ENCODE data around the gene MYOG. TPM values are rescaled to one million over a fixed set of nuclear protein-coding genes. Genes with fewer than 3 reads are reported as not detected.

Gene MYOG
- total RNA-seq, 3 donors from 2014 or later (not counting 1 experiment from before 2014, with no cell fraction given) = not detected

GRCh38 chr1:203034422-203035110 is 51.2 kb downstream of the MYOG start:
- H3K9me3 Mint-ChIP-seq = no peaks in the 10 kb centered on the region
- DNase-seq = no peak
- H3K4me1 ChIP-seq (ENCODE audit: control insufficient read depth, insufficient read depth, low read length) = no peaks in the 10 kb centered on the region
- H3K9me3 ChIP-seq (ENCODE audit: control insufficient read depth, insufficient read depth, low read length) = no peaks in the 10 kb centered on the region
- peaks cover 7 to 13% of the 10 kb centered on the region in 2 donors for H3K27me3 Mint-ChIP-seq (ENCODE audit: low read depth in 2 of 2)
- peaks cover 5 to 6% of the 10 kb centered on the region in 2 donors for H3K4me1 Mint-ChIP-seq
- no peaks in the 10 kb centered on the region for H3K36me3 Mint-ChIP-seq
- H3K4me3 ChIP-seq (ENCODE audit: low read length) = no peak overlapping the region
- no peak for ATAC-seq
- H3K4me3 Mint-ChIP-seq = no peak overlapping the region
- 80% methylated on average over 9 of the region's 10 CpGs for WGBS (ENCODE audit: insufficient coverage)
- H3K27ac ChIP-seq (ENCODE audit: low read length) = no peak overlapping the region
- intact Hi-C loops (cut with micrococcal nuclease) = no loop called here
- no peak overlapping the region for H3K27ac Mint-ChIP-seq
- no peaks in the 10 kb centered on the region for H3K36me3 ChIP-seq (ENCODE audit: control insufficient read depth, insufficient read depth, low read length)
- peaks cover 2% of the 10 kb centered on the region for H3K27me3 ChIP-seq (ENCODE audit: control insufficient read depth, insufficient read depth, low read length)
- no peak for TF ChIP-seq CTCF (IDR thresholded peaks at IDR 0.05)

GRCh38 chr1:203033917-203034316 is 51.9 kb downstream of the MYOG start:
- H3K9me3 Mint-ChIP-seq = no peaks in the 10 kb centered on the region
- no peak for DNase-seq
- Histone ChIP-seq H3K4me3 (ENCODE audit: low read length) (no peak overlapping the region), H3K9me3 (ENCODE audit: control insufficient read depth, insufficient read depth, low read length) (no peaks in the 10 kb centered on the region), H3K36me3 (ENCODE audit: control insufficient read depth, insufficient read depth, low read length) (no peaks in the 10 kb centered on the region), H3K4me1 (ENCODE audit: control insufficient read depth, insufficient read depth, low read length) (no peaks in the 10 kb centered on the region), H3K27me3 (ENCODE audit: control insufficient read depth, insufficient read depth, low read length) (peaks cover 2% of the 10 kb centered on the region), H3K27ac (ENCODE audit: low read length) (no peak overlapping the region)
- no peak for TF ChIP-seq CTCF (IDR thresholded peaks at IDR 0.05)
- no peaks in the 10 kb centered on the region for H3K4me1 Mint-ChIP-seq
- peaks cover under 1 to 9% of the 10 kb centered on the region in 2 donors for H3K27me3 Mint-ChIP-seq (ENCODE audit: low read depth in 2 of 2)
- H3K4me3 Mint-ChIP-seq = no peak overlapping the region
- H3K36me3 Mint-ChIP-seq = no peaks in the 10 kb centered on the region
- ATAC-seq = no peak
- intact Hi-C loops (cut with micrococcal nuclease) = no loop called here
- no peak overlapping the region for H3K27ac Mint-ChIP-seq
- 87% methylated on average over 2 of the region's 2 CpGs for WGBS (ENCODE audit: insufficient coverage)

- no peak for TF ChIP-seq CTCF (IDR thresholded peaks at IDR 0.05)
- ATAC-seq (no peak), DNase-seq (no peak)
- Histone ChIP-seq H3K27me3 (ENCODE audit: control insufficient read depth, insufficient read depth, low read length) (no peaks in the 10 kb centered on the region), H3K36me3 (ENCODE audit: control insufficient read depth, insufficient read depth, low read length) (no peaks in the 10 kb centered on the region), H3K4me3 (ENCODE audit: low read length) (no peak overlapping the region), H3K27ac (ENCODE audit: low read length) (no peak overlapping the region), H3K9me3 (ENCODE audit: control insufficient read depth, insufficient read depth, low read length) (no peaks in the 10 kb centered on the region), H3K4me1 (ENCODE audit: control insufficient read depth, insufficient read depth, low read length) (no peaks in the 10 kb centered on the region)
- Mint-ChIP-seq H3K4me3 (no peak overlapping the region), H3K27ac (no peak overlapping the region), H3K9me3 (no peaks in the 10 kb centered on the region), H3K36me3 (no peaks in the 10 kb centered on the region), H3K4me1 (no peaks in the 10 kb centered on the region), H3K27me3 (ENCODE audit: low read depth in 2 of 2) (peaks cover 0 to 12% of the 10 kb centered on the region in 2 donors)
- 78% methylated on average over 2 of the region's 2 CpGs for WGBS (ENCODE audit: insufficient coverage)
- intact Hi-C loops (cut with micrococcal nuclease) = no loop called here
Observed at GRCh38 chr1:203033287-203033686, 52.5 kb downstream of the MYOG start.

Other genes with a start within 250 kb of the MYOG start
- gene RABIF, start 196.9 kb downstream of the MYOG start, total RNA-seq = 10 to 100 TPM; 13.3 to 26.4 (median 21.5) TPM
- gene KLHL12, start 158.8 kb downstream of the MYOG start, total RNA-seq = 10 to 100 TPM; 19.2 to 23.2 (median 22.6) TPM
- 10 to 100 TPM; 61.9 to 81.7 (median 80.6) TPM for gene ADIPOR1, start 127.7 kb downstream of the MYOG start, total RNA-seq
- gene CYB5R1, start 118.8 kb downstream of the MYOG start, total RNA-seq = 10 to 100 TPM; 27.5 to 36.6 (median 27.7) TPM
- 100 to 1,000 TPM; 127 to 147 (median 143) TPM for gene TMEM183A, start 78.6 kb downstream of the MYOG start, total RNA-seq
- under 1 TPM; 0.18 to 0.88 (median 0.33) TPM for gene PPFIA4, start 59.5 kb downstream of the MYOG start, total RNA-seq
- not detected for gene ADORA1, start 41.7 kb upstream of the MYOG start, total RNA-seq
- gene MYBPH, start 89.8 kb upstream of the MYOG start, total RNA-seq = not detected
- gene CHI3L1, start 100.7 kb upstream of the MYOG start, total RNA-seq = 1 to 10 TPM in 1 of 3 donors, not detected in 2; 1.0 TPM
- 1 to 10 TPM in 1 of 3 donors, under 1 TPM in 1, not detected in 1; 0.07 to 2.2 TPM for gene CHIT1, start 143.7 kb upstream of the MYOG start, total RNA-seq
- 1,000 to 10,000 TPM in 1 of 3 donors, 100 to 1,000 TPM in 2; 499 to 1,024 (median 851) TPM for gene BTG2, start 219.5 kb upstream of the MYOG start, total RNA-seq

All from natural killer cell (primary cell).